Neural progenitor cell (in vitro differentiated cells): ENCODE data around the gene FLVCR2. TPM values are rescaled to one million over a fixed set of nuclear protein-coding genes. Genes with fewer than 3 reads are reported as not detected.

ENCODE experiments used
- DNase-seq: peaks from one replicate; pipeline ENCODE4 v3.0.0-alpha.2; 2016; ENCODE audit warnings: low spot score
- H2AFZ ChIP-seq: fragments of 200-600 bp; sonication (generic); replicated peaks from 2 replicates; pipeline ENCODE4 v1.6.1; 2016; ENCODE audit warnings: antibody characterized with exemption
- H3F3A ChIP-seq: fragments of 200-600 bp; sonication (generic); 2 replicates; pipeline ENCODE4 v1.6.1; 2016; ENCODE audit warnings: antibody characterized with exemption, low read depth
- H3K27ac ChIP-seq: fragments of 200-600 bp; sonication (generic); 2 replicates; pipeline ENCODE4 v1.5.1; 2016; ENCODE audit warnings: mild to moderate bottlenecking
- H3K27me3 ChIP-seq: fragments of 200-600 bp; sonication (generic); 2 replicates; pipeline ENCODE4 v1.6.1; 2016; ENCODE audit warnings: mild to moderate bottlenecking, moderate library complexity
- H3K36me3 ChIP-seq: fragments of 200-600 bp; sonication (generic); 2 replicates; pipeline ENCODE4 v1.5.1; 2016
- H3K4me1 ChIP-seq: fragments of 200-600 bp; sonication (generic); 2 replicates; pipeline ENCODE4 v1.6.1; 2016; ENCODE audit warnings: mixed run types
- H3K4me2 ChIP-seq: fragments of 200-600 bp; sonication (generic); 2 replicates; pipeline ENCODE4 v1.6.1; 2016
- H3K4me3 ChIP-seq: fragments of 200-600 bp; sonication (generic); 2 replicates; pipeline ENCODE4 v1.5.1; 2016
- H3K79me2 ChIP-seq: fragments of 200-600 bp; sonication (generic); 2 replicates; pipeline ENCODE4 v1.6.1; 2016; ENCODE audit warnings: low read depth
- H3K9ac ChIP-seq: fragments of 200-600 bp; sonication (generic); 2 replicates; pipeline ENCODE4 v1.6.1; 2016
- H3K9me3 ChIP-seq: fragments of 200-600 bp; sonication (generic); 2 replicates; pipeline ENCODE4 v1.5.1; 2016; ENCODE audit warnings: low read depth
- H4K20me1 ChIP-seq: fragments of 200-600 bp; sonication (generic); 2 replicates; pipeline ENCODE4 v1.6.1; 2016; ENCODE audit warnings: low read depth
- H3K27ac Mint-ChIP-seq: 3 replicates; pipeline ENCODE4 v1.8.0; 2021; ENCODE audit warnings: mixed read lengths
- H3K27me3 Mint-ChIP-seq: 2 replicates; pipeline ENCODE4 v1.8.0; 2022; ENCODE audit warnings: low read depth, mild to moderate bottlenecking, inconsistent platforms, moderate library complexity, mixed read lengths; ENCODE audit not compliant: insufficient read depth
- H3K36me3 Mint-ChIP-seq: 3 replicates; pipeline ENCODE4 v1.8.0; 2021; ENCODE audit warnings: mixed read lengths
- H3K4me1 Mint-ChIP-seq: 3 replicates; pipeline ENCODE4 v1.8.0; 2021; ENCODE audit warnings: mixed read lengths
- H3K4me3 Mint-ChIP-seq: 3 replicates; pipeline ENCODE4 v1.8.0; 2021; ENCODE audit warnings: mild to moderate bottlenecking, moderate library complexity, mixed read lengths
- H3K9me3 Mint-ChIP-seq: 3 replicates; pipeline ENCODE4 v1.8.0; 2020; ENCODE audit warnings: mixed read lengths
- CTCF ChIP-seq: fragments of 200-600 bp; sonication (generic); IDR thresholded peaks from 2 replicates; pipeline ENCODE4 v1.5.1; 2017; ENCODE audit warnings: antibody characterized with exemption, mild to moderate bottlenecking
- EZH2 ChIP-seq: fragments of 200-600 bp; sonication (generic); IDR thresholded peaks from 2 replicates; pipeline ENCODE4 v1.6.1; 2017; ENCODE audit warnings: antibody characterized with exemption, mild to moderate bottlenecking, moderate library complexity
- EZH2phosphoT487 ChIP-seq: fragments of 200-600 bp; sonication (generic); IDR thresholded peaks from 2 replicates; pipeline ENCODE4 v1.6.1; 2017; ENCODE audit warnings: antibody characterized with exemption
- total RNA-seq: library from RNA; depleted of rRNA; stranded (reverse); fragments of >200 nt; gene quantifications from 2 replicates; pipeline ENCODE4 v1.2.3, GENCODE V29; 2015; ENCODE audit warnings: low replicate concordance

The FLVCR2 gene
- total RNA-seq, 1 donor from 2014 or later: 1.7 TPM

- peaks cover 5% of the 10 kb centered on the region for H3K4me1 Mint-ChIP-seq
- no peaks in the 10 kb centered on the region for H3K36me3 Mint-ChIP-seq
- Histone ChIP-seq H3K9me3 (no peaks in the 10 kb centered on the region), H4K20me1 (no peaks in the 10 kb centered on the region), H3K4me3 (no peak overlapping the region), H3K4me1 (no peaks in the 10 kb centered on the region), H3K27ac (no peak overlapping the region), H3F3A (no peaks in the 10 kb centered on the region), H3K4me2 (no peak overlapping the region), H3K9ac (no peak overlapping the region), H3K36me3 (no peaks in the 10 kb centered on the region), H2AFZ (no peak overlapping the region), H3K27me3 (peaks cover 8% of the 10 kb centered on the region), H3K79me2 (no peaks in the 10 kb centered on the region)
- H3K9me3 Mint-ChIP-seq: peaks cover 2% of the 10 kb centered on the region
- H3K4me3 Mint-ChIP-seq: no peak overlapping the region
- no peak for TF ChIP-seq CTCF
- no peak for TF ChIP-seq EZH2
- TF ChIP-seq EZH2phosphoT487: no peak
- no peak for DNase-seq
- peaks cover 25% of the 10 kb centered on the region for H3K27me3 Mint-ChIP-seq
- no peak overlapping the region for H3K27ac Mint-ChIP-seq
Observed at GRCh38 chr14:75562089-75562488, 16.3 kb upstream of the FLVCR2 start.

- no peaks in the 10 kb centered on the region for H3K36me3 ChIP-seq
- Mint-ChIP-seq H3K27me3 (peaks cover 25% of the 10 kb centered on the region), H3K36me3 (no peaks in the 10 kb centered on the region), H3K4me1 (peaks cover 5% of the 10 kb centered on the region), H3K9me3 (peaks cover 2% of the 10 kb centered on the region), H3K27ac (no peak overlapping the region), H3K4me3 (no peak overlapping the region)
- H4K20me1 ChIP-seq: no peaks in the 10 kb centered on the region
- H3K4me2 ChIP-seq: no peak overlapping the region
- H3K4me1 ChIP-seq: no peaks in the 10 kb centered on the region
- no peaks in the 10 kb centered on the region for H3F3A ChIP-seq
- no peaks in the 10 kb centered on the region for H3K79me2 ChIP-seq
- DNase-seq: no peak
- H3K27ac ChIP-seq: no peak overlapping the region
- H2AFZ ChIP-seq: no peak overlapping the region
- no peak overlapping the region for H3K9ac ChIP-seq
- H3K4me3 ChIP-seq: no peak overlapping the region
- no peak for TF ChIP-seq EZH2phosphoT487
- TF ChIP-seq EZH2: no peak
- no peak for TF ChIP-seq CTCF
- no peaks in the 10 kb centered on the region for H3K9me3 ChIP-seq
- H3K27me3 ChIP-seq: peaks cover 8% of the 10 kb centered on the region
Observed at GRCh38 chr14:75562489-75562888, 15.9 kb upstream of the FLVCR2 start.

- H3K9ac ChIP-seq: no peak overlapping the region
- DNase-seq: no peak
- Mint-ChIP-seq H3K36me3 (no peaks in the 10 kb centered on the region), H3K27me3 (peaks cover 29% of the 10 kb centered on the region), H3K9me3 (peaks cover 2% of the 10 kb centered on the region), H3K4me3 (no peak overlapping the region), H3K27ac (no peak overlapping the region), H3K4me1 (peaks cover 10% of the 10 kb centered on the region)
- no peaks in the 10 kb centered on the region for H3K36me3 ChIP-seq
- H3K4me1 ChIP-seq: no peaks in the 10 kb centered on the region
- H3K27ac ChIP-seq: no peak overlapping the region
- H2AFZ ChIP-seq: no peak overlapping the region
- H3K4me2 ChIP-seq: no peak overlapping the region
- H3K9me3 ChIP-seq: no peaks in the 10 kb centered on the region
- H4K20me1 ChIP-seq: no peaks in the 10 kb centered on the region
- TF ChIP-seq EZH2phosphoT487 (no peak), EZH2 (no peak), CTCF (no peak)
- no peaks in the 10 kb centered on the region for H3K79me2 ChIP-seq
- H3K27me3 ChIP-seq: peaks cover 8% of the 10 kb centered on the region
- no peaks in the 10 kb centered on the region for H3F3A ChIP-seq
- H3K4me3 ChIP-seq: no peak overlapping the region
Observed at GRCh38 chr14:75563931-75564330, 14.5 kb upstream of the FLVCR2 start.

- Histone ChIP-seq H3K27ac (no peak overlapping the region), H4K20me1 (no peaks in the 10 kb centered on the region), H3K4me1 (no peaks in the 10 kb centered on the region), H3K4me3 (no peak overlapping the region), H3K36me3 (no peaks in the 10 kb centered on the region), H2AFZ (no peak overlapping the region), H3K4me2 (no peak overlapping the region), H3K27me3 (peaks cover 8% of the 10 kb centered on the region), H3K9ac (no peak overlapping the region), H3K9me3 (no peaks in the 10 kb centered on the region), H3F3A (no peaks in the 10 kb centered on the region), H3K79me2 (no peaks in the 10 kb centered on the region)
- Mint-ChIP-seq H3K4me1 (peaks cover 10% of the 10 kb centered on the region), H3K27me3 (peaks cover 27% of the 10 kb centered on the region), H3K27ac (no peak overlapping the region), H3K4me3 (no peak overlapping the region), H3K9me3 (peaks cover 2% of the 10 kb centered on the region), H3K36me3 (no peaks in the 10 kb centered on the region)
- TF ChIP-seq EZH2 (no peak), EZH2phosphoT487 (no peak), CTCF (no peak)
- DNase-seq: no peak
Observed at GRCh38 chr14:75565056-75565455, 13.4 kb upstream of the FLVCR2 start.
